CD4-positive, alpha-beta T cell treated with Interleukin-21 for 1 hour (primary cell): ENCODE results near the gene MAGI3.
"Not testable (repeated sequence)": the region's sequence is repeated elsewhere in the genome, so short reads cannot be mapped to it uniquely, and the experiment has no call there.

Experiments
- DNase-seq: peaks from one replicate; pipeline ENCODE4 v3.0.0-alpha.2; 2020

MAGI3 gene

DNA sequence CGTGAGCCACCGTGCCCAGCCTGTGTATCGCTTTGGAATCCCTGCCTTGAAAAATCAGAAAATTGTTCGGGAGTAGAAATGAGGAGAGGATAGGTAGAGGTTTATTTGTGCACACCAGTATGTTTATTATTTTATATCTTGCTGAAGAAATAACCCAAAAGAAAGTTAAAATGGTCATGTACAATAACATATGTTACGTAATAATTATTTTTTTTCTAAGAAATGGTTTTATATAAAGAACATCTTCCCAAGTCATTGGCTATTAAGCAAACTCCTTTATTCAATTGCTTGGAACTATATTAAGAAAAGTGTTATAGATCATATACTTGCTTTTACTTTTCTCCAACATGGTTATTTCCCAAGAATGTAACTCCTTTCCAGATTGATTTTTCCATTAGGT is 197.2 kb downstream of the MAGI3 start:
- DNase-seq = no peak

DNA sequence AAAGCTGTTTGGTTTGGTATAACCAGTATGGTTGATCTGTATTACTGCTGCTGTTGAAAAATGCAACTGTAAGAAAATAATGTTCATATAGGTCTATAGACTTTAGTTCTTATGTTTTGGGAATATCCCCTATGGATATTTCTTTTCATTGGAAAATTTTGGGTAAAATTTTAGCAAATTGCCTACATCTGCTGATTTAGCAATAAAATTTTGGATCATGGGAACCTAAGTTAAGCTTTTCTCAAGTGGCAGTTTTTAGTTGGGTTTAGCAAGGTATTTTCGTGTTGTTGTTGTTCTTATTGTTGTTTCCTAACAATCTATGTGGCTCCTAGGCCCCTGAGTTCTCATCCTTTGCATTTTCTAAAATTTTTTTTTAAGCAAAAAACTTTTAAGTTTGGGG is 201.9 kb downstream of the MAGI3 start:
- no peak for DNase-seq

- DNase-seq = no peak
These were observed 203.4 kb downstream of the MAGI3 start for GRCh38 chr1:113593550-113594297.

GRCh38 chr1:113604466-113604865 is 214.2 kb downstream of the MAGI3 start:
- DNase-seq = not testable (repeated sequence)

DNA sequence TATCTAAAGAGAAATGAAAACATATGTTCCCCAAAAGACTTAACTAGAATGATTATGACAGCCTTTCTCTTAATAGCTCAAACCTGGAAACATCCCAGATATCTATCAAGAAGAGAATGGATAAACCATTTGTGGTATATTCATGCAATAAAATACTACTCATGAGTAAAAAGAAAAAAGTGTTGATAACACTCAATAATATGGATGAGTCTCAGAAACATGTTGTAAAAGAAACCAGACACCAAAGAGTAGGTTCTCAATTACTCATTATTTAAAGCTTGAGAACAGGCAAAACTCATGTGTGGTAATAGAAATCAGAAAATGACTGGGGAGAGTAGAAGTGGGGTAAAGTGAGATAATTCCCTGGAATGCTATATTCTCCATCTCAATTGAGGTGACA is 214.8 kb downstream of the MAGI3 start:
- DNase-seq = no peak

DNA sequence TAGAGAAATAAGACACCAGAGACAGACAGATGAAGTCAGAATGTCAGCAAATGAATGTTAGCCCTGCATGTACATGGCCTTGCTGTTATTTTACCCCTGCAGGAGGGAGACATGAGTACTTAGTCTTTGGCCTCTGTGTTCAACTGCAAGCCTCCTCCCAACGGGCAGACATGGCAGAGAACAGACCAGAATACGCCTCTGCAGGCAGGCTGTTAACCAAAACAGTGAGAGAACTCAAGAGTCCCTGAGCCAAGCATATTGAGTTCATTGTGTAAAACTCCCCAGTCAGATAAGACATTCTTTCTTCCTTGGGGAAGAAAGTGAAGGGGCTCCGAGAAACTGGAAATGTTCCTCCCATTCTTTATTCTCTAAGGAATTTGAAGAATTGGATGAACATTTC is 218.1 kb downstream of the MAGI3 start:
- DNase-seq = no peak

DNA sequence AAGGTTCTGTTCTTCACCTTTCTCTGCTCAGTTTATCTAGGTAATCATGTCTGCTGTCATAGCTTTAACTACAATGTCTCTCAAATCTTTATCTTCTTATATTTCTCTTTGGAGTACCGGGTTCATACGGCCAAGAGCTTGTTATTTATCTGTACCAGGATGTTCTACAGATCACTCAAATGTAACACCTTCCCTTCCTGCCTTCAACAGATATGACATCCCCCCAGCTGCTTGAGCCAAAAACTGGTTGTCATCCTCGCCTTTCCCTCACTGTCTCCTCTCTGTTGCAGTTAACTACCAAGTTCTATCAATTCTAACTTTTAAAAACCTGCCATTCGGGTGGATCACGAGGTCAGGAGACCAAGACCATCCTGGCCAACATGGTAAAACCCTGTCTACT is 220.1 kb downstream of the MAGI3 start:
- DNase-seq = no peak

DNA sequence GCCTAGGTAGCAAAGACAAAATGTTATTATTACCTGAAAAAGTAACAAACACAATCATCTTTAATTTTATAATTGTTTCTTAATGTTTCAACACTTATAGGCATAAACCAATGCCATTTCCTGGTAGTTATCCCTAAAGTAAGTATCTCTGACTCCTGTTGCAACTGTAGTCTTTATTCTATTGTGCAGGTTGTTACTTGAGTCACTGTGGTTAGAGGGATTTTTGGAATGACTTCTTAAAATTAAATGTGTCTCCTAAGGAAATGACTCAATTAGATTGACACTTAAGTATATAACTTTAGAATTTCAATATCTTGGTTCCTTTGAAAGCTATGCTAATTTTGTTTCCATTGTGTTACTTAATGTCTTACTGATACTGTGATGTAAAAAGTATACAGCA is 225.1 kb downstream of the MAGI3 start:
- no peak for DNase-seq

- DNase-seq = no peak
These were observed 225.8 kb downstream of the MAGI3 start for GRCh38 chr1:113616156-113616555.

DNA sequence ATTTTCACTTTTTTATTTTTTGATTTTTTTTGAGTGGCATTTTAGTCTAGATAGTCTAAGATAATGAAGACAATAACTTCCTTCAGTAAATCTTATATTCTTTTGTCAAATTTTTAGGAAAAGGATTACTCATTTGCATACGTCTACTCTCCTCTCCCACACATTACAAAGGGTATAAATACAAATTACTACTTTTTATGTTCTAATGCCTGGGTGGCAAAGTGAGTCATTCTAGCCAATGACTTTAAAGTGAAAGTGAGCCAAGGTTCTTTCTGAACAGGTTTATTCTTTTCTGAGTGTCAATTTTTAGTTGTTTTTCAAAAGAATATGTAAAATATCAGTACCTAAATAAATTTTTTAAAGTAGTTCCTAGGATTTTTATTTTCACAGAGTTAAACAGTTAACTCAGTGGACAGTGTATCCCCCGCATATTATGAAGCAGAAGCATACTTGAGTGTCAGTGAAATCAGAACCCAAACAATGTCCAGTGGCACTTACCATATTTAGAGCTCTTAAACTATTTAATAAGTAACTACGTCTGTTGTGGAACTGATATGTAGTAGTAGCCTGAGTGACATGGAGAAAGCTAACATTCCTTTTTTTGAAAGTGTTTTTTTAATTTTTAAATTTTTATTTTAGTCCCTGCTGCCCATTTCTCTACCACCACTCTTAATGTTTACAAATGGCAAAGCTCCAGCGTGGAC is 227.3 kb downstream of the MAGI3 start:
- no peak for DNase-seq

GRCh38 chr1:113628997-113629396 is 238.7 kb downstream of the MAGI3 start:
- no peak for DNase-seq

DNA sequence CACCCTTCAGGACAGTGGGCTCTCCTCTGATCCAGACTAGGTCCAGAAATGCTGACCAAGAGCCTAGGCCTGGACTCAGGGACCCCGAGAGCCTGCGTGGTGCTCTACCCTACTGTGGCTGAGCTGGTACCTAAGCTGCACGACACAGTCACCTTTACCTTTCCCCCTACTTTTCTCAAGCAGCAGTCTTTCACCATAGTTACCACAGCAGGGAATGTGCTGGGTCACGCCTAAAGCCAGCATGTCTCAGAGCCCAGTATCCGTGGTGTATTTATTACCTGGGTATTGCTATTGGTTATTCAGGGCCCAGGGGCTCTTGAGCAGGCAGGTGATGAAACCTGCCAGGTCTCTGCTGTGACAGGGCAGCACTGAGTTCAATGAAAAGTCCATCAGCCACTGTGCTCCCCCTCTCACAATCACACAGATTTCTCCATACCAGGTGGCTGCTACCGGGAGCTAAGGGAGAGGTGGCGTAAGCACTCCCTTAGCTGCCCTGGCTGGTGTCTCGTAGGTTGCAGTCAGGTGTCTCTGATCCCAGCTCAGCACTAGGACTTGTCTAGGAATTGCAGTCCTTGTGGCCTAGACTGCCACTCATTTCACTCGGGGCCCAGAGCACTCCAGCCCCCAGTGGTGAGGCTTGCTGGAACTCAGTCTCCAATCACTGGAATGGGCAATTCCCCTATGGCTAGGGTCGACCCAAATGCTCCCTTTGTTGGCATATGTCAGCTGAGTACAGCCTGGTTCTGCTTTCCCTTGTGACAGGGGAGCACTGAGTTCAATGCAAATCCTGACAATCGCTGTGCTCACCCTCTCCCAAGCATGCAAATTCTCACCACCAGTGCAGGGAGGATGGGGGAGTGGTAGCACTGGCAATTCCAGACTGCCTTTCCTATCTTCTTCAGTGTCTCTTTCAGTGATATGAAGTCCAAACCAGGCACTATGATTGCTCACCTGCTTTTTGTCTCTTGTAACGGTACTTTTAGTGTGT is 240.3 kb downstream of the MAGI3 start:
- DNase-seq = no peak

GRCh38 chr1:113641396-113641795 is 251.1 kb downstream of the MAGI3 start:
- no peak for DNase-seq

DNA sequence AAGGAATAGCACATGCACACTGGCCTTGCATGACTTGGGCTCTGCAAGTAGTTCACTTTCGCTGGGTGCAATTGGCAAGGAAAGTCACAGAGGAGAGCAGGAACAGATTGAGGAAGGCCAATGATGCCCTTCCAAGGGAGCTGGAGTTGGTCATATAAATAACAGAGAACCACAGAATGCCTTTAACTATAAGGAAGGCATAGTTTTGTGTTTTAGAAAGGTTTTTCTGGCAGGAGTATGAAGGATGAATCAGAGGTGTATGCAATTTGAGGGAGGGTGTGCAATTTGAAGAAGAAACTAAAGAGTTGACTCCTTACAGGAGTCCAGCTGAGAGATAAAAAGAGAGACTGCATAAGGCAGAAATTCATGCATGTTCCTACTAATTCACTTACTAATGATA is 256.8 kb downstream of the MAGI3 start:
- DNase-seq = no peak

- no peak for DNase-seq
These were observed 258.2 kb downstream of the MAGI3 start for GRCh38 chr1:113648478-113648877.

- no peak for DNase-seq
These were observed 262.5 kb downstream of the MAGI3 start for GRCh38 chr1:113652771-113653170.

DNA sequence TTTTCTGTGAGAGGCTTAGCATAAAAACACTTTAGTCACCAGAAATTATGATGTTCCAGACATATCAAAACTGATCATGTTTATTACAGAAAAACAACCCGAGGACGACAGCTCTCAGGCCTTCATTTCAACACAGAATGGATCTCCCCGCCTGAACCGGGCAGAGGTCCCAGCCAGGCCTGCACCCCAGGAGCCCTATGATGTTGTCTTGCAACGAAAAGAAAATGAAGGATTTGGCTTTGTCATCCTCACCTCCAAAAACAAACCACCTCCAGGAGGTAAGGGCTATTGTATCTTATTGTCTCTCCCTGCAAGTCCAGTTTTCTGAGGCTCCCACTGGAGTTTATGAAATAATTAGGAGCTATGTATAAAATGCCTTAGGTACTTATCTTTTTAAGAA is 263.4 kb downstream of the MAGI3 start:
- DNase-seq = no peak

DNA sequence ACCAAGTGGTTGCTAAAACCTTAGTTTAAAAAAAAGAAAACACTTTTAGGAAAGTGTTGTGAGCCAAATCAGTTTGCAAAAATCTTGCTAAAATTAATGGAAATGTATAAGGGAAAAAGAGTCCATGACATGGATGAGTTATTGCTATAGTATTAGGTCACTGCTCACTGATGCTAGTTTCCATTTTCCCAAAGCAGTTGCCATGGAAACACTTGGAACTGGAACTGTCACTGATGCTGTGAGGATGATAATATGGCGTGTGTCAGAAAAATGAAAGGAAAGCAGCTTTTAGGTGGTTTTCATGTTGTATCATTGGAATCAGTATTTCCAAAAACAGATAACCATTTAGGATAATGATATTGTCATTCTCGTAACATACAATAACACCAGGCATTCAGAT is 264.6 kb downstream of the MAGI3 start:
- no peak for DNase-seq

DNA sequence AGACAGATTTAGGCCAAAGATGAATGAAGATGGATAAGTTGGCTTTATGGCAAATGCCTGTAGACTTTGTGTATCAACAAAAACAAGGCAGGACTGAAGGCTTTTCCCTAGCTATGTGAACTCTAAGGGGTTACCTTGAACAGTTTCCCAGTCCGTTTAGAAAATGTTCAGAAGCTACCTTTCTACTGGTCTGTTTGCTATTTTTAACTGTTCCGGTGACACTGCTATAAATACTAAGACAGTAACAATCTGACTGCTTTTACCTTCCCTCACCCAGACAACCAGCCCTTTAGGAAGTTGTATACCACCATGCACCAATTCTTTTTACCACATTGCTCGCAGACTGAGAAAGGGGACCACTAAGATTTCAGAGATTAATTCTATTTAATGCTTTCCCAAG is 266.8 kb downstream of the MAGI3 start:
- no peak for DNase-seq

- no peak for DNase-seq
These were observed 267.3 kb downstream of the MAGI3 start for GRCh38 chr1:113657556-113658063.

- DNase-seq = no peak
These were observed 268.7 kb downstream of the MAGI3 start for GRCh38 chr1:113659035-113659434.

- DNase-seq = no peak
These were observed 269.2 kb downstream of the MAGI3 start for GRCh38 chr1:113659556-113659955.

GRCh38 chr1:113660088-113660487 is 269.8 kb downstream of the MAGI3 start:
- no peak for DNase-seq
